ENCODE data around the gene PNPLA2. TPM values are rescaled to one million over a fixed set of nuclear protein-coding genes. Genes with fewer than 3 reads are reported as not detected.
A peak's percentile ranks its signal among the peaks of the same experiment; 100 is the strongest.

The PNPLA2 gene
- total RNA-seq, 2 experiments from 2014 or later = 29.7 to 32.0 TPM

DNA sequence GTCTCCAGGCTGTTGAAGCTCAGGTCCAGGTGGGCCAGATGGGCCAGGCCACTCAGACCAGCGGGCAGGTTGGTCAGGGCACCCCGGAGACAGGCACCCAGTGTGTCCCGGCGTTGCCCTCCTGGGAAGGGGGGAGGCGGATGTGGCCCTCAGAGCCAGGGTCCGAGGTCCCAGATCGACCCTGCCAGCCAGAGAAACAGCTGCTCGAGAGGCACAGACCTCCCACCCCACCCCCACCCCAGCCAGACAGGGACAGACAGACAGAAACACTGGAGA, 15.3 kb upstream of the PNPLA2 start:
- Mint-ChIP-seq H3K4me1 (ENCODE audit: low read depth) (peaks cover 3% of the 10 kb centered on the region), H3K9me3 (no peaks in the 10 kb centered on the region), H3K27me3 (no peaks in the 10 kb centered on the region), H3K36me3 (ENCODE audit: low read depth) (peaks cover 4% of the 10 kb centered on the region), H3K27ac (no peak overlapping the region), H3K4me3 (peak overlapping the region; percentile 79)
- ChIA-PET CTCF (no interaction called here), POLR2A (interaction anchor here (1.0 to 3.5 kb wide), 4 partner anchors 9 to 15 kb away, joined by 3 to 22 read pairs (median 3); partner anchors contain the start of gene PNPLA2)
- TF ChIP-seq CTCF (IDR thresholded peaks at IDR 0.05) = no peak
- intact Hi-C loops (cut with micrococcal nuclease) = no loop called here
- no peak for DNase-seq
- ATAC-seq = no peak

GRCh38 chr11:803770-804598, 14.7 kb upstream of the PNPLA2 start:
- no peak for DNase-seq
- intact Hi-C loops (cut with micrococcal nuclease) = no loop called here
- Mint-ChIP-seq H3K4me3 (peak overlapping the region; percentile 79), H3K9me3 (no peaks in the 10 kb centered on the region), H3K4me1 (ENCODE audit: low read depth) (peaks cover 6% of the 10 kb centered on the region), H3K27me3 (no peaks in the 10 kb centered on the region), H3K27ac (peak overlapping the region; percentile 81), H3K36me3 (ENCODE audit: low read depth) (peaks cover 4% of the 10 kb centered on the region)
- CTCF ChIA-PET = interaction anchor here (1.0 kb wide), 1 partner anchor 20 kb away, joined by 4 read pairs; no protein-coding TSS in a partner anchor
- ATAC-seq = no peak
- POLR2A ChIA-PET = interaction anchor here (0.6 to 3.5 kb wide), 8 partner anchors 8 to 360 kb away, joined by 3 to 22 read pairs (median 3); partner anchors contain the start of gene PNPLA2
- no peak for TF ChIP-seq CTCF (IDR thresholded peaks at IDR 0.05)

- intact Hi-C loops (cut with micrococcal nuclease) = no loop called here
- Mint-ChIP-seq H3K36me3 (ENCODE audit: low read depth) (peaks cover 4% of the 10 kb centered on the region), H3K9me3 (no peaks in the 10 kb centered on the region), H3K27ac (peak overlapping the region; percentile 81), H3K4me3 (peak overlapping the region; percentile 79), H3K4me1 (ENCODE audit: low read depth) (peaks cover 6% of the 10 kb centered on the region), H3K27me3 (no peaks in the 10 kb centered on the region)
- POLR2A ChIA-PET = interaction anchor here (0.6 to 3.5 kb wide), 6 partner anchors 8 to 361 kb away, joined by 3 to 22 read pairs (median 4); partner anchors contain the start of gene PNPLA2
- ATAC-seq (no peak), DNase-seq (no peak)
- CTCF ChIA-PET = interaction anchor here (1.0 kb wide), 1 partner anchor 21 kb away, joined by 4 read pairs; no protein-coding TSS in a partner anchor
- no peak for TF ChIP-seq CTCF (IDR thresholded peaks at IDR 0.05)
Observed at GRCh38 chr11:804599-804964, 14.1 kb upstream of the PNPLA2 start.

- Mint-ChIP-seq H3K36me3 (ENCODE audit: low read depth) (peaks cover 37% of the 10 kb centered on the region), H3K27me3 (no peaks in the 10 kb centered on the region), H3K9me3 (no peaks in the 10 kb centered on the region), H3K4me3 (peak overlapping the region; percentile 87), H3K4me1 (ENCODE audit: low read depth) (peaks cover 28% of the 10 kb centered on the region), H3K27ac (peak overlapping the region; percentile 99)
- TF ChIP-seq CTCF (IDR thresholded peaks at IDR 0.05) = peak; percentile 16
- no peak for ATAC-seq
- DNase-seq = peak; percentile 58
- POLR2A ChIA-PET = interaction anchor here (1.0 to 15.6 kb wide), 7 partner anchors 9 to 32 kb away, joined by 3 to 273 read pairs (median 9); partner anchors contain the start of genes CD151, CEND1, CRACR2B and PNPLA2
- intact Hi-C loops (cut with micrococcal nuclease) = no loop called here
- CTCF ChIA-PET = interaction anchor here (0.9 to 1.7 kb wide), 4 partner anchors 10 to 83 kb away, joined by 3 to 7 read pairs (median 3); partner anchors contain the start of genes PNPLA2 and SLC25A22
Observed at GRCh38 chr11:808427-809286, 10.1 kb upstream of the PNPLA2 start.

Measured in activated CD8-positive, alpha-beta T cell treated with anti-CD3 and anti-CD28 coated beads for 36 hours (primary cell).